COLO668 (cell line): Measurements from ENCODE around the gene RPP25.
A peak's percentile ranks its signal among the peaks of the same experiment; 100 is the strongest.

Experiments used
- DNase-seq: peaks from one replicate; lab custom pipeline; 2025; ENCODE audit not compliant: unreplicated experiment; lab: John Stamatoyannopoulos, UW

The RPP25 gene

DNA sequence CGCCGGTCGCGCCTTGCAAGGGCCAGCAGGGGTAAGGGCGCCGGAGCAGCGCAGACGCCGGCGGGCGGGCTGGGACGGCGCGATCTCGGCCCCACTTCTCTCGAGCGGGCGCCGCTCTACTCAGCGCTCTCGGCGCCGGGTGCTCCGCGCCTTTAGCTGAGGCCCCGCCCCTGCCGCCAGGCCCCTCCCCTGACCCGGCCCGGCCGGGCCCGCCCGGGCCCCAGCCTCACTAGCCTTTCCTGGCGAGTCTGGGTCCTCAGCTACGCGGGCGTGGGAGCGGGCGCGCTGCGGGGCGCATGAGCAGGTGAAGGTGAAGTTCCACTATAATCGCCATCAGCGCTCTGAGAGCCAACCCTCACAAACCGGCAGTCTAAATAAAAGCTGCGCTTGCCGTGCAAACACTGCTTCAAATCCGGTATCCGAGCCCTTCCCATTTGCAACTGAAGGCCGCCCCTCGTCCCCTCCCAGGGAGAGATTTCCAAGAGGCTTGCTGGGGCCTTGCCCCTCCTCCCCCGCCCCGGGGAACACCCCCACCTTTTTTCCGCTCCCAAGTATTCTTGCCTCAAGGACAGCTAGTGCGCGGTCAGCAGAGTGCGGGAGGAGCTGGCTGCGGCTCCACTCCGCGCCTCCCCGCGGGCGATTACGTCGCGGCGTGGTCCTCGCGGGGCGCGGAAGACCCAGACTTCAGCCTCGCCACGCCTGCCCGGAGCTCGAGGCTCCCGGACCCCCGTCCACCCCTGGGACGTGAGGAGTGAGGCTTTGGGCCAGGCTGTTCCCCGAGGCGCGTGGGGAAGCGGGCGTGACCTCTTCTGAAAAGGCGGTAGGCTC is at the start of gene RPP25:
TSS of gene RPP25 (minus strand) at position 125 of the 828 bp plus-strand sequence. CDS start 189 bp downstream, outside the sequence.
- peak; percentile 88 for DNase-seq

DNA sequence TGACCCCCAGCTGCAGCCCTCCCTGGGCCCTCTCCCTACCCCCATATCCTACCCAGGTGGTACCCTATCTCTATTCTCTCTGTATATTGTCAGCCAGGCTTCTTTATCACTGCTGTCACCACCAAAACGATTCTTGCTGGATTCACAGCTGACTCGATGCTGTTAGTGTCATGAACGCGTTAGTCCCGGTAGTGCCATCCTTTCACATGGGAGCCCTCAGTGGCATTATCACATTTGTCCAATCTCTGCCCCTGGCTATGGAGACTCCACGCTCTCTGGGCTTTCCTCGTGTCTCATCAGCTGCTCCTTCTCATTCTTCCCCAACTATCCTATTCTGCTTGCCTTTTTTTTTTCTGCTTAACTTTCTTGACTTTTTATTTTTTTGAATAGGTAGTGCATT is 45.8 kb upstream of the RPP25 start:
- DNase-seq, result no peak

- no peak for DNase-seq
Observed at GRCh38 chr15:75001310-75001709, 44.7 kb upstream of the RPP25 start.

- no peak for DNase-seq
Observed at GRCh38 chr15:74997543-74997942, 41.0 kb upstream of the RPP25 start.

- DNase-seq, result no peak
Observed at GRCh38 chr15:74997141-74997540, 40.6 kb upstream of the RPP25 start.

GRCh38 chr15:74995779-74996765 is 39.5 kb upstream of the RPP25 start:
- peak; percentile 77 for DNase-seq

- peak; percentile 98 for DNase-seq
Observed at GRCh38 chr15:74995182-74995778, 38.7 kb upstream of the RPP25 start, which contains the start of gene SCAMP5. Gene SCAMP5 (plus strand): TSS chr15:74995563. CDS start chr15:75011840, 16,277 bp downstream.

- DNase-seq, result no peak
Observed at GRCh38 chr15:74994685-74995084, 38.1 kb upstream of the RPP25 start.

- no peak for DNase-seq
Observed at GRCh38 chr15:74994236-74994635, 37.7 kb upstream of the RPP25 start.

- DNase-seq, result no peak
Observed at GRCh38 chr15:74992619-74993018, 36.0 kb upstream of the RPP25 start.

DNA sequence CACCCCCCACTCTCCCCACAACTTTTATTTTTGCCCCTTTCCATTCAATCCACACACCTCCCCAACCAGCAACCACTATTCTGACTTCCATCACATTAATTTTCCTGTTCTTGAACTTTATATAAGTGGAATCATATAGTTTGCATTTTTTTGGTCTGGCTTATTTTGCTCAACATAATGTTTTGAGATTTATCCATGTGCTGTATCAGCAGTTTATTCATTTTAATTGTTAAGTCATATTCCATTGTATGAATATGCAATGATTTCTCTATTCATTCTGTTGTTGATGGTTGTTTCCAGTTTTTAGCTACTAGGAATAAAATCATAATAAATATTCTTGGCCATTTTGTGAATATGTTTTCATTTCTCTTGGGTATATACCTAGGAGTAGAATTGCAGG is 33.0 kb upstream of the RPP25 start:
- DNase-seq, result no peak

DNA sequence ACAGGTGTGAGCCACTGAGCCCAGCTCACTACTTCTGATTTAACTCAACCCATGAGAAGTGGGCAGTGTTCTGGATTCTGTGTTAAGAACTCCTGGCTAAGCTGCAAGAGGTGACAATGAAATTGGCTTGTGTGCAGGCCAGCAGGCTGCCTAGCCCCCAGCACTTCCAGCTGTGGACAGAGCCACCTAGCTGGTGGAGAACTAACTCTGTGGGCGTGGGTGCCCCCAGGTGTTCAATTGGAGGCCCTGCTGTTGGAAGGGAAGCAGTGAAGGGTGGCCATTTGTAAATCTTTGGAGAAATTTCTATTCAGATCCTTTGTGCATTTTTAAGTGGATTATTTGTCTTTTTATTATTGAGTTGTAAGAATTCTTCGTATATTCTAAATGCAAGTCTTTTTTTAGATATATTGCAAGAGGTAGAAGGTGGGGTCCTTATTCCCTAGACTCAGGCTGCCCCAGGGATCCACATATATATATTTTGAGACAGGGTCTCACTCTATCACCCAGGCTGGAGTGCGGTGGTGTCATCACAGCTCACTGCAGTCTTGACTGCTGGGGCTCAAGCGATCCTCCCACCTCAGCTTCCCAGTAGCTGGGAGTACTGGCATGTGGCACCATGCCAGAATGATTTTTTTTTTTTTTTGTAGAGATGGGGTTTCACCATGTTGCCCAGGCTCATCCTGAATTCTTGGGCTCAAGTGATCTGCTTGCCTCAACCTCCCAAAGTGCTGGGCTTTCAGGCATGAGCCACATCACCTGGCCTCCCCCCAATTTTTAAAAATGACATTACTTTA is 31.6 kb upstream of the RPP25 start:
- DNase-seq, result peak; percentile 68

DNA sequence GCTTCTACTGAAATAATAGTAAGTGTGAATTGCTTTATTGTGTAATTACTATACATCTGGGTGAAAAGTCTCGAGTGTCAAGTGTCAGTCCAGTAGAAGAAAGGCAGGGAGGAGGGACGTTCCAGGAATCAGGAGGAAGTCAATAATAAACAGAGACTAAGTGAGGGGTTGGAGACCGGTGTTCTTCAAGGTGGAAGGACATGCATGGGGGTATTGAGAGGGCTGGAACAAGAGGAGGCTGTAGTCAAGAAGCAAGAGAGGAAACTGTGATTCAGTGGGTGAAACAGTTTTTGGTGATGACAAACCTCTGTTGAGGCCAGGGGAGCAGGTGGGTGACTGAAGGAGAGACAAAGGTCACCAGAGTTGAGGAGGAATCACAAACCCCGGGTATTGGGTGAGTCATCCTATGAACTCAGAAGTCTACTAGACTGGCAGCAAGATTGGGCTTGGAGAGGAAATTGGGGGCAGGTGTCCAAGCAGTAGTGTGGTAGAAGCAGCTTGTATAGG is 27.2 kb upstream of the RPP25 start:
- peak; percentile 12 for DNase-seq

DNA sequence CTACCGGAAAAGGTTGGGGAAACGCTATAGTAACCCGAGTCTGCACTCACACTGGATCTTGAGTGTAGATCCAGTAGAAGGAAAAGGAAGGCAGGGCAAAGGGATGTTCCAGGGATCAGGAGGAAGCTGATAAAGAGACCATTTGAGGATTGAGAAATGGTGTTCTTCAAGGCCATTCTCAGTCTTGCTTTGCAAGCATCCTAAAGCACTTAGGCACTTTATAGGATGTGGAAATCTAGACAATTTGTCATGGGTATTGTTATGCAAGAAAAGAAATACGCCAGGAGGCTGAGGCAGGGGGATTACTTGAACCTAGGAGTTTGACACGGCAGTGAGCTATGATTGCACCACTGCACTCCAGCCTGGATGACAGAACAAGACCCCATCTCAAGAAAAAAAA is 25.6 kb upstream of the RPP25 start:
- no peak for DNase-seq

DNA sequence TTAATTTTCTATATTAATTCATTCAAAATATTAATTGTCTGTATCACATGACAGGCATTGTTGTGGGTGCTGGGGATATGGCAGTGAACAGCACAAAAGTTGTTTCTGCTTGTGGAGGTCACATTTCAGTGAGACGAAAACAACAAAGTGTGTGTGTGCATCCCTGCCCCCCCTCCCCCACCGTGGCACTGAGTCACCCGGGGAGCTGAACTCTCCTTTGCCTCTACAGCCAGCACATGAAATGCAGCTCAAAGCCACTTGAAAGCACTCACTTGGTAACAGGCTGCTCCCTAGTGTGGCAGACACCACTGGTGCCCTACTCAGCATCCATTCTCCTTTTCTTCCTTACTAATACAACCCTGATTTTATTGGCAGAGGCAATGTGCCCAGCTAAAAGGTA is 21.9 kb upstream of the RPP25 start:
- peak; percentile 25 for DNase-seq

- DNase-seq, result no peak
Observed at GRCh38 chr15:74978077-74978476, 21.5 kb upstream of the RPP25 start.

GRCh38 chr15:74977599-74977998 is 21.0 kb upstream of the RPP25 start:
- no peak for DNase-seq

- DNase-seq, result no peak
Observed at GRCh38 chr15:74976159-74976558, 19.6 kb upstream of the RPP25 start.

GRCh38 chr15:74967670-74968069 is 11.1 kb upstream of the RPP25 start:
- no peak for DNase-seq

DNA sequence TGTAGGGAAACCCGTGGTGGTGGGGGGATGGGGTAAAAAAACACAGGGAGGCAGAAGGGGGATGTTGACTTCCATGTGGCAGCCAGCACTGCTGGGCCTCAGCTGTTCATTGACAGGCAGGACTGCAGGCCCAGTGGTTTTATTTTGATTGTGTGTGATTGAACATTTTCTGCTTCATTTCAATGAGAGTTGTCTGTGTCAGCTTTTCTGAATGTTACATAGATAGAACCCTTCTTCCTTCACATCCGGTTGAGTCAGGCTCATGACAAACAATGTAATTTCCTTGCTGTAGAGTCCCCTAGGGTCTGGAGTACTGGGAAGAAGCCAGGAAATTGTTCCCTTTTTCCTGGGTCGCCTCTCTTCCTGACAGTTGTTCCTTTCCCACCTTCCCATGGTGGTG is 8.2 kb upstream of the RPP25 start:
- DNase-seq, result peak; percentile 10
